GM12878 (cell line): ENCODE measurements around the gene MYH10. TPM values are rescaled to one million over a fixed set of nuclear protein-coding genes. Genes with fewer than 3 reads are reported as not detected.

Source experiments
- ATAC-seq: fragments of 200-7000 bp; cut with Tn5 transposase; 3 replicates; pipeline ENCODE4 v1.9.1; 2020; ENCODE audit warnings: mild to moderate bottlenecking, moderate library complexity
- BruUV-seq: library from RNA; stranded (reverse); fragments of 400-500 nt; replicated peaks from 2 replicates; lab custom pipeline; 2021; lab: Mats Ljungman, UMichigan
- CTCF ChIA-PET: fragments of 300-600 bp; sonication (Branson Sonifier 250); formaldehyde crosslinking; extraction: SDS; loops from one replicate; lab custom pipeline; 2021; ENCODE audit warnings: inconsistent platforms; lab: Yijun Ruan, JAX
- POLR2A ChIA-PET: fragments of 350-600 bp; formaldehyde crosslinking; extraction: SDS; loops from one replicate; lab custom pipeline; 2021; ENCODE audit warnings: inconsistent platforms; lab: Charles Lee
- RAD21 ChIA-PET: fragments of 300-600 bp; sonication (Branson Sonifier 250); formaldehyde crosslinking; loops from one replicate; lab custom pipeline; 2023; ENCODE audit warnings: antibody characterized with exemption; ENCODE audit not compliant: unreplicated experiment; lab: Charles Lee
- SMC1A ChIA-PET: fragments of 300-600 bp; sonication (Branson Sonifier 250); formaldehyde crosslinking; loops from one replicate; lab custom pipeline; 2023; ENCODE audit not compliant: unreplicated experiment, uncharacterized antibody; lab: Charles Lee
- DNase-seq: peaks from one replicate; pipeline ENCODE4 v3.0.0-alpha.2; 2011; ENCODE audit warnings: low read depth, low spot score
- FAIRE-seq: peaks from 3 replicates; lab custom pipeline; 2011; peaks lifted over from hg19 to GRCh38; lab: Jason Lieb, UNC
- H2AFZ ChIP-seq: 2 replicates; pipeline ENCODE4 v1.6.0; 2011; ENCODE audit warnings: low read depth, low read length, control low read depth; ENCODE audit not compliant: control insufficient read depth
- H3K27ac ChIP-seq: 2 replicates; pipeline ENCODE4 v1.5.1; 2011; ENCODE audit warnings: control low read depth; ENCODE audit not compliant: control insufficient read depth, insufficient read depth
- H3K27me3 ChIP-seq, 2 experiments: replicated peaks in 1 of 2; 2 replicates each; pipeline versions ENCODE4 v1.6.0 to v1.6.1; 2011; ENCODE audit warnings: low read length in 1 of 2; ENCODE audit not compliant: control insufficient read depth in 2 of 2, insufficient read depth in 2 of 2
- H3K36me3 ChIP-seq, 2 experiments: 2 replicates each; pipeline ENCODE4 v1.5.1; 2011; ENCODE audit warnings: low read length in 1 of 2; ENCODE audit not compliant: control insufficient read depth in 2 of 2, insufficient read depth in 2 of 2
- H3K4me1 ChIP-seq: 2 replicates; pipeline ENCODE4 v1.6.1; 2011; ENCODE audit warnings: mild to moderate bottlenecking, low read length, moderate library complexity, mixed read lengths; ENCODE audit not compliant: control insufficient read depth, insufficient read depth
- H3K4me2 ChIP-seq: 2 replicates; pipeline ENCODE4 v1.6.0; 2011; ENCODE audit warnings: control low read depth; ENCODE audit not compliant: control insufficient read depth, insufficient read depth
- H3K4me3 ChIP-seq: fragments of 200-600 bp; sonication (generic); 2 replicates; pipeline ENCODE4 v1.5.1; 2016
- H3K79me2 ChIP-seq: 2 replicates; pipeline ENCODE4 v1.6.0; 2011; ENCODE audit warnings: low read length; ENCODE audit not compliant: control insufficient read depth, insufficient read depth
- H3K9ac ChIP-seq: 2 replicates; pipeline ENCODE4 v1.8.0; 2011; ENCODE audit warnings: low read length, control low read depth, mixed read lengths; ENCODE audit not compliant: control insufficient read depth, insufficient read depth
- H3K9me3 ChIP-seq: replicated peaks from 3 replicates; pipeline ENCODE4 v1.5.1; 2011; ENCODE audit warnings: mild to moderate bottlenecking, low read length; ENCODE audit not compliant: control insufficient read depth, insufficient read depth
- H4K20me1 ChIP-seq: 2 replicates; pipeline ENCODE4 v1.6.0; 2011; ENCODE audit not compliant: control insufficient read depth, insufficient read depth
- HDGF ChIP-seq: fragments of 450-650 bp; IDR thresholded peaks from 2 replicates; pipeline ENCODE4 v1.6.1; 2016; ENCODE audit warnings: antibody characterized with exemption
- IKZF2 ChIP-seq, 2 experiments: fragments of 450-650 bp; IDR thresholded peaks; 2 replicates each; pipeline ENCODE4 v1.6.1; 2017; ENCODE audit warnings: mild to moderate bottlenecking in 2 of 2, moderate library complexity in 2 of 2
- IRF4 ChIP-seq: IDR thresholded peaks from 2 replicates; pipeline ENCODE4 v1.6.1; 2011; ENCODE audit warnings: low read depth, low read length
- MEF2B ChIP-seq: fragments of 450-650 bp; IDR thresholded peaks from 2 replicates; pipeline ENCODE4 v1.6.1; 2018; ENCODE audit warnings: mild to moderate bottlenecking, moderate library complexity; ENCODE audit not compliant: partially characterized antibody, poor library complexity, severe bottlenecking
- MTA3 ChIP-seq: IDR thresholded peaks from 2 replicates; pipeline ENCODE4 v1.6.1; 2012; ENCODE audit warnings: low read length, inconsistent platforms, borderline replicate concordance
- NR2F1 ChIP-seq: fragments of 450-650 bp; conservative IDR thresholded peaks from 2 replicates; pipeline ENCODE4 v1.6.1; 2017; ENCODE audit warnings: mild to moderate bottlenecking
- REST ChIP-seq: IDR thresholded peaks from 2 replicates; pipeline ENCODE4 v1.6.1; 2012; ENCODE audit warnings: mild to moderate bottlenecking, low read depth, low read length
- SREBF1 ChIP-seq: IDR thresholded peaks from 2 replicates; pipeline ENCODE4 v1.6.1; 2012; ENCODE audit warnings: mild to moderate bottlenecking, low read length
- TARDBP ChIP-seq: IDR thresholded peaks from 2 replicates; pipeline ENCODE4 v1.6.1; 2016; ENCODE audit warnings: borderline replicate concordance
- WRNIP1 ChIP-seq: IDR thresholded peaks from 2 replicates; pipeline ENCODE4 v1.6.1; 2011; ENCODE audit warnings: low read depth, low read length, improper control_type of control experiment, borderline replicate concordance
- ZNF217 ChIP-seq: fragments of 450-650 bp; IDR thresholded peaks from 2 replicates; pipeline ENCODE4 v1.6.1; 2017; ENCODE audit warnings: antibody characterized with exemption, mild to moderate bottlenecking
- WGBS: methylation state at CpG from one replicate; pipeline ENCODE4 v1.1.6; 2016; ENCODE audit warnings: low lambda C conversion rate; ENCODE audit not compliant: insufficient replicate concordance, insufficient coverage; ENCODE audit errors: missing lambda C conversion rate; 5-methylcytosine and 5-hydroxymethylcytosine counted together
- in situ Hi-C: fragments of 300-500 bp; cut with MboI; formaldehyde crosslinking; loops from 9 replicates; pipeline ENCODE4 v1.14.3; 2018; ENCODE audit warnings: mixed read lengths
- intact Hi-C: fragments of 100-400 bp; cut with micrococcal nuclease; formaldehyde crosslinking; loops from one replicate; pipeline ENCODE4 v1.14.2; 2022; ENCODE audit not compliant: unreplicated experiment
- polyA plus RNA-seq, 11 experiments: library from polyadenylated mRNA; depleted of rRNA in 4 of 11; unstranded in 6 of 11; stranded (reverse) in 5 of 11; fragments of >200 nt; fragmentation: Nextera tagmentation in 4 of 11; fragmentation: Illumina TruSeq in 1 of 11; extraction: Ambion mirVana in 4 of 11; extraction: Trizol in 1 of 11; gene quantifications; 1 replicate in 1 of 11; 2 replicates in 10 of 11; pipeline versions ENCODE4 v1.2.1 to v1.2.3, GENCODE V29; 2011 to 2016; ENCODE audit warnings: inconsistent platforms in 2 of 11, missing spikeins in 2 of 11, low read depth in 1 of 11
- total RNA-seq, 4 experiments: library from RNA; depleted of rRNA in 3 of 4; stranded (reverse); fragments of >200 nt in 3 of 4; fragmentation: Illumina TruSeq in 1 of 4; extraction: Trizol in 1 of 4; gene quantifications; 2 replicates each; pipeline versions ENCODE4 v1.2.1 to v1.2.3, GENCODE V29; 2013 to 2021
- TF ChIP-seq, protein P1 (sequence below): fragments of 450-650 bp; IDR thresholded peaks from 2 replicates; pipeline ENCODE4 v1.6.1; 2017; ENCODE audit warnings: mild to moderate bottlenecking, moderate library complexity
- TF ChIP-seq, protein P2 (sequence below): fragments of 150-350 bp; IDR thresholded peaks from 2 replicates; pipeline ENCODE4 v1.6.1; 2016; ENCODE audit warnings: low read depth, low read length

The MYH10 gene
- total and polyA plus RNA-seq, 10 of the 15 experiments (the other 5 are each of a cell fraction or from before 2014, with no cell fraction given): 0.33 to 7.1 (median 1.0) TPM

GRCh38 chr17:8614988-8615387 lies 15.5 kb downstream of the MYH10 start:
- no peak overlapping the region for H3K27ac ChIP-seq
- H3K4me3 ChIP-seq: no peak overlapping the region
- ChIA-PET CTCF (no interaction called here), POLR2A (no interaction called here), RAD21 (no interaction called here), SMC1A (no interaction called here)
- FAIRE-seq: no peak
- in situ Hi-C loops (no loop called here), intact Hi-C loops (no loop called here)
- DNase-seq: no peak
- no peaks in the 10 kb centered on the region for H3K27me3 ChIP-seq
- no peaks in the 10 kb centered on the region for H4K20me1 ChIP-seq
- H3K36me3 ChIP-seq: no peaks in the 10 kb centered on the region
- no TSS peak for BruUV-seq
- H2AFZ ChIP-seq: no peak overlapping the region
- no peak overlapping the region for H3K9ac ChIP-seq
- H3K4me2 ChIP-seq: no peak overlapping the region
- 12% methylated on average over 2 of the region's 2 CpGs for WGBS
- H3K79me2 ChIP-seq: no peaks in the 10 kb centered on the region
- no peak for ATAC-seq
- no peaks in the 10 kb centered on the region for H3K9me3 ChIP-seq
- no peaks in the 10 kb centered on the region for H3K4me1 ChIP-seq
- TF ChIP-seq, protein P1, sequence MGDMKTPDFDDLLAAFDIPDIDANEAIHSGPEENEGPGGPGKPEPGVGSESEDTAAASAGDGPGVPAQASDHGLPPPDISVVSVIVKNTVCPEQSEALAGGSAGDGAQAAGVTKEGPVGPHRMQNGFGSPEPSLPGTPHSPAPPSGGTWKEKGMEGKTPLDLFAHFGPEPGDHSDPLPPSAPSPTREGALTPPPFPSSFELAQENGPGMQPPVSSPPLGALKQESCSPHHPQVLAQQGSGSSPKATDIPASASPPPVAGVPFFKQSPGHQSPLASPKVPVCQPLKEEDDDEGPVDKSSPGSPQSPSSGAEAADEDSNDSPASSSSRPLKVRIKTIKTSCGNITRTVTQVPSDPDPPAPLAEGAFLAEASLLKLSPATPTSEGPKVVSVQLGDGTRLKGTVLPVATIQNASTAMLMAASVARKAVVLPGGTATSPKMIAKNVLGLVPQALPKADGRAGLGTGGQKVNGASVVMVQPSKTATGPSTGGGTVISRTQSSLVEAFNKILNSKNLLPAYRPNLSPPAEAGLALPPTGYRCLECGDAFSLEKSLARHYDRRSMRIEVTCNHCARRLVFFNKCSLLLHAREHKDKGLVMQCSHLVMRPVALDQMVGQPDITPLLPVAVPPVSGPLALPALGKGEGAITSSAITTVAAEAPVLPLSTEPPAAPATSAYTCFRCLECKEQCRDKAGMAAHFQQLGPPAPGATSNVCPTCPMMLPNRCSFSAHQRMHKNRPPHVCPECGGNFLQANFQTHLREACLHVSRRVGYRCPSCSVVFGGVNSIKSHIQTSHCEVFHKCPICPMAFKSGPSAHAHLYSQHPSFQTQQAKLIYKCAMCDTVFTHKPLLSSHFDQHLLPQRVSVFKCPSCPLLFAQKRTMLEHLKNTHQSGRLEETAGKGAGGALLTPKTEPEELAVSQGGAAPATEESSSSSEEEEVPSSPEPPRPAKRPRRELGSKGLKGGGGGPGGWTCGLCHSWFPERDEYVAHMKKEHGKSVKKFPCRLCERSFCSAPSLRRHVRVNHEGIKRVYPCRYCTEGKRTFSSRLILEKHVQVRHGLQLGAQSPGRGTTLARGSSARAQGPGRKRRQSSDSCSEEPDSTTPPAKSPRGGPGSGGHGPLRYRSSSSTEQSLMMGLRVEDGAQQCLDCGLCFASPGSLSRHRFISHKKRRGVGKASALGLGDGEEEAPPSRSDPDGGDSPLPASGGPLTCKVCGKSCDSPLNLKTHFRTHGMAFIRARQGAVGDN: no peak
- no peak for TF ChIP-seq REST
- no peak for TF ChIP-seq IRF4
- no peak for TF ChIP-seq HDGF
- TF ChIP-seq MTA3: no peak
- TF ChIP-seq MEF2B: no peak
- no peak for TF ChIP-seq NR2F1
- no peak for TF ChIP-seq WRNIP1
- TF ChIP-seq, protein P2, sequence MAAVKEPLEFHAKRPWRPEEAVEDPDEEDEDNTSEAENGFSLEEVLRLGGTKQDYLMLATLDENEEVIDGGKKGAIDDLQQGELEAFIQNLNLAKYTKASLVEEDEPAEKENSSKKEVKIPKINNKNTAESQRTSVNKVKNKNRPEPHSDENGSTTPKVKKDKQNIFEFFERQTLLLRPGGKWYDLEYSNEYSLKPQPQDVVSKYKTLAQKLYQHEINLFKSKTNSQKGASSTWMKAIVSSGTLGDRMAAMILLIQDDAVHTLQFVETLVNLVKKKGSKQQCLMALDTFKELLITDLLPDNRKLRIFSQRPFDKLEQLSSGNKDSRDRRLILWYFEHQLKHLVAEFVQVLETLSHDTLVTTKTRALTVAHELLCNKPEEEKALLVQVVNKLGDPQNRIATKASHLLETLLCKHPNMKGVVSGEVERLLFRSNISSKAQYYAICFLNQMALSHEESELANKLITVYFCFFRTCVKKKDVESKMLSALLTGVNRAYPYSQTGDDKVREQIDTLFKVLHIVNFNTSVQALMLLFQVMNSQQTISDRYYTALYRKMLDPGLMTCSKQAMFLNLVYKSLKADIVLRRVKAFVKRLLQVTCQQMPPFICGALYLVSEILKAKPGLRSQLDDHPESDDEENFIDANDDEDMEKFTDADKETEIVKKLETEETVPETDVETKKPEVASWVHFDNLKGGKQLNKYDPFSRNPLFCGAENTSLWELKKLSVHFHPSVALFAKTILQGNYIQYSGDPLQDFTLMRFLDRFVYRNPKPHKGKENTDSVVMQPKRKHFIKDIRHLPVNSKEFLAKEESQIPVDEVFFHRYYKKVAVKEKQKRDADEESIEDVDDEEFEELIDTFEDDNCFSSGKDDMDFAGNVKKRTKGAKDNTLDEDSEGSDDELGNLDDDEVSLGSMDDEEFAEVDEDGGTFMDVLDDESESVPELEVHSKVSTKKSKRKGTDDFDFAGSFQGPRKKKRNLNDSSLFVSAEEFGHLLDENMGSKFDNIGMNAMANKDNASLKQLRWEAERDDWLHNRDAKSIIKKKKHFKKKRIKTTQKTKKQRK: no peak
- TF ChIP-seq SREBF1: no peak
- TF ChIP-seq ZNF217: no peak
- no peak for TF ChIP-seq TARDBP
- TF ChIP-seq IKZF2 (IDR thresholded peaks at IDR 0.05): no peak
